Endothelial cell (in vitro differentiated cells): Measurements from ENCODE around the gene FHOD3. TPM values are rescaled to one million over a fixed set of nuclear protein-coding genes. Genes with fewer than 3 reads are reported as not detected.

ENCODE experiments used
- DNase-seq: peaks from one replicate; pipeline ENCODE4 v3.0.0; 2021; ENCODE audit warnings: low spot score
- H3K27ac Mint-ChIP-seq: one replicate; pipeline ENCODE4 v1.8.0; 2021; ENCODE audit warnings: mixed read lengths, inconsistent platforms; ENCODE audit not compliant: unreplicated experiment
- H3K27me3 Mint-ChIP-seq: one replicate; pipeline ENCODE4 v1.8.0; 2021; ENCODE audit warnings: mild to moderate bottlenecking, moderate library complexity, mixed read lengths, inconsistent platforms; ENCODE audit not compliant: unreplicated experiment
- H3K36me3 Mint-ChIP-seq: one replicate; pipeline ENCODE4 v1.8.0; 2021; ENCODE audit warnings: mild to moderate bottlenecking, low read depth, mixed read lengths, inconsistent platforms; ENCODE audit not compliant: unreplicated experiment
- H3K4me1 Mint-ChIP-seq: one replicate; pipeline ENCODE4 v1.8.0; 2021; ENCODE audit warnings: mild to moderate bottlenecking, mixed read lengths, inconsistent platforms; ENCODE audit not compliant: unreplicated experiment
- H3K4me3 Mint-ChIP-seq: one replicate; pipeline ENCODE4 v1.8.0; 2021; ENCODE audit warnings: mild to moderate bottlenecking, mixed read lengths, inconsistent platforms; ENCODE audit not compliant: unreplicated experiment
- H3K9me3 Mint-ChIP-seq: one replicate; pipeline ENCODE4 v1.8.0; 2021; ENCODE audit warnings: mixed read lengths, inconsistent platforms; ENCODE audit not compliant: unreplicated experiment
- CTCF ChIP-seq: fragments of 200-600 bp; sonication (generic); IDR thresholded peaks from one replicate; pipeline ENCODE4 v1.5.0; 2021; ENCODE audit warnings: antibody characterized with exemption; ENCODE audit not compliant: unreplicated experiment
- total RNA-seq: library from RNA; stranded (reverse); fragmentation: NEBNext Ultra II Directional; extraction: Animal tissue kit (Norgen Biotek cat#: 25700); gene quantifications from one replicate; pipeline ENCODE4 v1.2.1, GENCODE V29; 2021; ENCODE audit not compliant: unreplicated experiment

The FHOD3 gene
- total RNA-seq, 1 donor from 2014 or later, result 0.67 TPM

- Mint-ChIP-seq H3K36me3 (no peaks in the 10 kb centered on the region), H3K4me1 (peaks cover 14% of the 10 kb centered on the region), H3K27ac (no peak overlapping the region), H3K4me3 (no peak overlapping the region), H3K27me3 (no peaks in the 10 kb centered on the region), H3K9me3 (no peaks in the 10 kb centered on the region)
- no peak for DNase-seq
- TF ChIP-seq CTCF, result no peak
These were observed 270.3 kb downstream of the FHOD3 start for GRCh38 chr18:36567800-36568199.

- peaks cover 14% of the 10 kb centered on the region for H3K4me1 Mint-ChIP-seq
- H3K9me3 Mint-ChIP-seq, result no peaks in the 10 kb centered on the region
- H3K27me3 Mint-ChIP-seq, result no peaks in the 10 kb centered on the region
- no peak overlapping the region for H3K27ac Mint-ChIP-seq
- no peak for TF ChIP-seq CTCF
- DNase-seq, result no peak
- no peaks in the 10 kb centered on the region for H3K36me3 Mint-ChIP-seq
- H3K4me3 Mint-ChIP-seq, result no peak overlapping the region
These were observed 271.0 kb downstream of the FHOD3 start for GRCh38 chr18:36568487-36568886.

- Mint-ChIP-seq H3K27me3 (no peaks in the 10 kb centered on the region), H3K27ac (no peak overlapping the region), H3K4me3 (no peak overlapping the region), H3K4me1 (peaks cover 4% of the 10 kb centered on the region), H3K36me3 (no peaks in the 10 kb centered on the region), H3K9me3 (no peaks in the 10 kb centered on the region)
- DNase-seq, result peak; percentile 44
- TF ChIP-seq CTCF, result no peak
These were observed 274.8 kb downstream of the FHOD3 start for GRCh38 chr18:36572135-36572856.

GRCh38 chr18:36576339-36576738, 278.8 kb downstream of the FHOD3 start:
- no peaks in the 10 kb centered on the region for H3K9me3 Mint-ChIP-seq
- no peak for DNase-seq
- no peak for TF ChIP-seq CTCF
- no peak overlapping the region for H3K4me3 Mint-ChIP-seq
- no peak overlapping the region for H3K27ac Mint-ChIP-seq
- H3K36me3 Mint-ChIP-seq, result no peaks in the 10 kb centered on the region
- H3K4me1 Mint-ChIP-seq, result no peaks in the 10 kb centered on the region
- H3K27me3 Mint-ChIP-seq, result peaks cover 1% of the 10 kb centered on the region

GRCh38 chr18:36578871-36579710, 281.6 kb downstream of the FHOD3 start:
- DNase-seq, result no peak
- Mint-ChIP-seq H3K4me1 (peaks cover 5% of the 10 kb centered on the region), H3K27ac (no peak overlapping the region), H3K9me3 (no peaks in the 10 kb centered on the region), H3K4me3 (no peak overlapping the region), H3K27me3 (peaks cover 1% of the 10 kb centered on the region), H3K36me3 (no peaks in the 10 kb centered on the region)
- TF ChIP-seq CTCF, result no peak
